Measurements from ENCODE around the gene MCF2L2.

The MCF2L2 gene

GRCh38 chr3:183303690-183304089, 124.7 kb downstream of the MCF2L2 start:
- no peak for TF ChIP-seq CTCF (IDR thresholded peaks at IDR 0.05)
- H3K4me3 ChIP-seq (ENCODE audit: low read depth, low read length): no peak overlapping the region
- H3K4me1 ChIP-seq: peaks cover 10% of the 10 kb centered on the region
- no peak overlapping the region for H3K27ac ChIP-seq
- no peaks in the 10 kb centered on the region for H3K9me3 ChIP-seq (ENCODE audit: control insufficient read depth, low read length)
- H3K79me2 ChIP-seq: no peaks in the 10 kb centered on the region
- H3K4me2 ChIP-seq (ENCODE audit: low read length): no peak overlapping the region
- H2AFZ ChIP-seq: no peak overlapping the region
- H3K9ac ChIP-seq: no peak overlapping the region
- H3K27me3 ChIP-seq (ENCODE audit: control insufficient read depth, insufficient read depth, low read length): no peaks in the 10 kb centered on the region
- H3K36me3 ChIP-seq (ENCODE audit: control insufficient read depth, insufficient read depth, low read length): no peaks in the 10 kb centered on the region

- peaks cover 7% of the 10 kb centered on the region for H3K4me1 ChIP-seq
- H3K36me3 ChIP-seq (ENCODE audit: control insufficient read depth, insufficient read depth, low read length): no peaks in the 10 kb centered on the region
- no peak overlapping the region for H3K27ac ChIP-seq
- no peak overlapping the region for H2AFZ ChIP-seq
- no peak overlapping the region for H3K4me2 ChIP-seq (ENCODE audit: low read length)
- no peak overlapping the region for H3K4me3 ChIP-seq (ENCODE audit: low read depth, low read length)
- no peak for TF ChIP-seq CTCF (IDR thresholded peaks at IDR 0.05)
- H3K9me3 ChIP-seq (ENCODE audit: control insufficient read depth, low read length): no peaks in the 10 kb centered on the region
- no peak overlapping the region for H3K9ac ChIP-seq
- H3K27me3 ChIP-seq (ENCODE audit: control insufficient read depth, insufficient read depth, low read length): no peaks in the 10 kb centered on the region
- no peaks in the 10 kb centered on the region for H3K79me2 ChIP-seq
Observed at GRCh38 chr3:183301937-183302580, 126.4 kb downstream of the MCF2L2 start.

DNA sequence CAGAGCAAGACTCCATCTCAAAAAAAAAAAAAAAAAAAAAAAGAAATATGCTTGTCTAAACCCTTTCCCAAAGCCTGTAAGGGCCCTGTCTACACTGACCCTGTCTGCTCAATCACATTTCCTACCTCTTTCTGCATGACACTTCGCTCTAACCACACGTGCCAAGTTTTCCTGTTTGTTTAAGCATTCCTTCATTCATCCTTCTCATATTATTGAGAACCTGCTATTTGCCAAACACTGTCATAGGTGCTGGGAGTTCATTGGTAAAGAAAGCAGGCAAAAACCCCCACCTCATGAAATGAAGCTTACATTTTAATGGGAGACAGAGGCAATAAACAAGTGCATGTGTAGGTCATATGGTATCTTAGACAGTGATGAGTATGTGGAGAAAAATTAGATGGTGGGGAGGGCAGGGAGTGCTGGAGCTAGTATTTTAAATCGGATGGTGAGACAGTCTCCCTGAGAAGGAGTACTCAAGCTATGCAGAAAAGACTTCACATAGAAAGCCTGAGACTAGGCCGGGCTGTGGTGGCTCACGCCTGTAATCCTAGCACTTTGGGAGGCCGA, 127.3 kb downstream of the MCF2L2 start:
- Histone ChIP-seq H3K4me1 (no peaks in the 10 kb centered on the region), H3K9me3 (ENCODE audit: control insufficient read depth, low read length) (no peaks in the 10 kb centered on the region), H3K27ac (no peak overlapping the region), H3K4me2 (ENCODE audit: low read length) (no peak overlapping the region), H3K4me3 (ENCODE audit: low read depth, low read length) (no peak overlapping the region), H3K27me3 (ENCODE audit: control insufficient read depth, insufficient read depth, low read length) (no peaks in the 10 kb centered on the region), H3K36me3 (ENCODE audit: control insufficient read depth, insufficient read depth, low read length) (no peaks in the 10 kb centered on the region), H3K9ac (no peak overlapping the region), H2AFZ (no peak overlapping the region), H3K79me2 (no peaks in the 10 kb centered on the region)
- no peak for TF ChIP-seq CTCF (IDR thresholded peaks at IDR 0.05)

DNA sequence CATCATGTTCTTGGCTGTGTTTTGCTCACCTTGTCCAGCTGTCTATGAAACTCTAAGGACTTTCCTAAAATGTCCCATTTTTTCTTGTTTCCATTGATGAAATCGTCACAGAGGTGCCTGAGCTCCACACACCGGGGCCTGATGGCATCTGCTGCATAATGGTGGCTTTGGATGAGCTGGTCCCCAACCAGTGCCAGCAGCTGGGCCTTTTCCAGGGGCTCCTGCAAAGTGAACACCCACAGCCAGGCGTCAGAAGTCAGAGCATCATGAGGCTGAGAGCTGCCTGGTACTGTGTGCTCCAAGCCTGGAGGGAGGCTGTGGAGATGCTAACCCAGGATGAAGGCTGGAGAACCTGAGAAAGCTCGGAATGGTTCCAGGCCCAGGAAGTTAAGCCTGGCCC, 128.4 kb downstream of the MCF2L2 start:
- H3K4me3 ChIP-seq (ENCODE audit: low read depth, low read length): no peak overlapping the region
- H3K27ac ChIP-seq: no peak overlapping the region
- H3K27me3 ChIP-seq (ENCODE audit: control insufficient read depth, insufficient read depth, low read length): no peaks in the 10 kb centered on the region
- no peaks in the 10 kb centered on the region for H3K9me3 ChIP-seq (ENCODE audit: control insufficient read depth, low read length)
- no peak for TF ChIP-seq CTCF (IDR thresholded peaks at IDR 0.05)
- H2AFZ ChIP-seq: no peak overlapping the region
- H3K9ac ChIP-seq: no peak overlapping the region
- no peak overlapping the region for H3K4me2 ChIP-seq (ENCODE audit: low read length)
- no peaks in the 10 kb centered on the region for H3K79me2 ChIP-seq
- no peaks in the 10 kb centered on the region for H3K36me3 ChIP-seq (ENCODE audit: control insufficient read depth, insufficient read depth, low read length)
- no peaks in the 10 kb centered on the region for H3K4me1 ChIP-seq

DNA sequence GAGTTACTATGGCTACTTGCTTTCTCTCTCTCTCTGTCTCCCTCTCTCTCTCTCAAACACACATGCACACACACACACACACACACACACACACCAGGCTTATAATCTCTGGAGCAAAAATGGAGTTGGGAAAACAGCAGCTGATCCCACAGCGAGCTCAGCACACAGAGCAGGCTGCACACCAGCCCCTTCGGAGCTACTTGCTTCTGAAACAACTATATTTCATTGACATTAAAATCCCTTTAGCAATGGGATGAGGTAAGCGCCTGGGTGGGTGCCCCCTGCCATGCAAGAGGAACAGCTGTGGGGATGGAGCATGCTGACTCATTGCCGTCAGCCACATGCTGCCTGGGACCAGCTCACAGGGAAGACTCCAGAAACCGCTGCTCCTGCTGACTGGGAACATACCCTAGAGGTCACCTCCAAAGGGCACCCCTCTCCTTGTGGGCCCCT, 129.7 kb downstream of the MCF2L2 start:
- no peak overlapping the region for H3K4me3 ChIP-seq (ENCODE audit: low read depth, low read length)
- H2AFZ ChIP-seq: no peak overlapping the region
- H3K79me2 ChIP-seq: no peaks in the 10 kb centered on the region
- H3K4me2 ChIP-seq (ENCODE audit: low read length): no peak overlapping the region
- no peak overlapping the region for H3K9ac ChIP-seq
- no peak overlapping the region for H3K27ac ChIP-seq
- TF ChIP-seq CTCF (IDR thresholded peaks at IDR 0.05): no peak
- H3K4me1 ChIP-seq: no peaks in the 10 kb centered on the region
- no peaks in the 10 kb centered on the region for H3K9me3 ChIP-seq (ENCODE audit: control insufficient read depth, low read length)
- no peaks in the 10 kb centered on the region for H3K27me3 ChIP-seq (ENCODE audit: control insufficient read depth, insufficient read depth, low read length)
- no peaks in the 10 kb centered on the region for H3K36me3 ChIP-seq (ENCODE audit: control insufficient read depth, insufficient read depth, low read length)
